CD4-positive, alpha-beta T cell treated with Interleukin-6 at 100 ng/mL for 8 hours (primary cell): ENCODE measurements around the gene TRIM72.
"Not testable (repeated sequence)": the region's sequence is repeated elsewhere in the genome, so short reads cannot be mapped to it uniquely, and the experiment has no call there.

Source experiments
- DNase-seq: peaks from one replicate; pipeline ENCODE4 v3.0.0-alpha.2; 2020; ENCODE audit warnings: mixed read lengths, low spot score

Gene TRIM72

DNA sequence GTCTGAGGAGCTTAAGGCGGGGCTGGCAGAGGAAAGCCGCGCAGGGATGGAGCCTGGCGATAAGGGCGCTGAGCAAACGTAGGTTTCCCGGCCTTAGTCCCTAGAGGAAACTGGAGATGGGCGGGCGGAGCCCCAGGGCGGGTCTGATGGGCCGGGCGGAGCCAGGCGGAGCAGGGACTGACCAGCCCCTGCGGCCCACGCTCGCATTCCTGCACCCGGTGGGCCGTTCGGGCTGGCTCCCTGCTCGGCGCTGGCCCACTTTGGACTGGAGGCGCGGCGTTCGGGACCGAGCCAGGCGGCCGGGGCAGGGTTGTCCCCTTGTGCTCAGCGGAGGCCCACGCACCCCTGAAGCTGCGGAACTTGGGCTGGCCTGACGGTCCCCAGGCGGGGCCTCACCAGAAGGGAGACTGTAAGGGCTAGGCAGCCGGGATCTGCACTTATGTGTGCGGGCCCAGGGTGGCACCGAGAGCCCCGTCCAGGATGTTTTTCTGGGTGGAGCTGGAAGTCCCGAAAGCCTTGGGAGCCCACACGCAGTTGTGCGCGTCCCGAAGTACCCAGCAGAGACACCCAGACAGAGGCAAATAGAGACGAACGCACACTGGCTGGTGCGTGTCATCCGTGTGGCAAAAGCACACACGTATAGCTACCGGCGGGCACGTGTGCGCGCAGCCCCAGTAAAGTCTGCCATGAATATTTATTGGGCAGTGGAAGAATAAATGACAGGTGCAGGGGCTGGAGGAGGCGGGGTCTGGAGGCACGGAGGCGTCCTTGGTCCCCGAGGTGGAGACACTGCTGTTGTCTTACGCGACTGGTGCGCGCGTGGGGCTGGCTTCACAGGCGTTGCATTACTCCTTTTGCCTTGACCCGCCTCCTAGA is 1.6 kb downstream of the TRIM72 start:
- no peak for DNase-seq

DNA sequence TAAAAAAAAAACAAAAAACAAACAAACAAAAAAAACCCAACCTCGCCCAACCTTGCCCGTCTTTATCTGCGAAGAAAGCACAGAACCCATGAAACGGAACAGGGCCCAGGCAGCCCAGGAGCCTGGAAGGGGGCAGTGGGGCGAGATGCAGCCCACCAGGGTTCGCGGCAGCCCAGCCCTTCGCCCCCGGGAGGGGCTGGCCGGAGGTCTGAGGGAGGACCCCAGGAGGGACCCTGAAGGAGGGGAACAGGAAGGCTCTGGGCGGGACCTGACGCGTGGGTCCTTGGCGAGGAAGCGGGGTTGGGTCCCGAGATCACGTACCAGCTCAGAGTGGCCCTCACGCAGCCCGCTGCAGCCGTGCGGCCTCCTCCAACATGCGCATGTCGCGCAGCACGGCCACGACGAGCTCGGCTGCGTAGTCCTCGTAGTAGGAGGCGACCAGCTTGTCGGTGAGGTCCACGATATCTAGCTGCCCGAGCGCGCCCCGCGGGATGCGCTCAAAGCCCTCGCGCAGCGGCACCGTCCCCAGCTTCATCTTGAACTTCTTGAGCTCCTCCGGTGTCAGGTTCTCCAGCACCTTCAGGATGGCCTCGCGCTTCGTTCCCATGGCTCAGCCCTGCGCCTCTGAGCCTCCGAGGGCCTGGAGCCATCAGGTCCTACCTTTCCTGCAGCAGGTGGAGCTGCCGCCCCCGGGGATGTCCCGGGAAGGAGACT is 2.7 kb downstream of the TRIM72 start, which contains the start of gene PYDC1:
Gene PYDC1, minus strand, starts transcription at position 714 of the 714 bp plus-strand sequence. Its CDS starts 107 bp downstream, at position 607.
- DNase-seq = no peak

DNA sequence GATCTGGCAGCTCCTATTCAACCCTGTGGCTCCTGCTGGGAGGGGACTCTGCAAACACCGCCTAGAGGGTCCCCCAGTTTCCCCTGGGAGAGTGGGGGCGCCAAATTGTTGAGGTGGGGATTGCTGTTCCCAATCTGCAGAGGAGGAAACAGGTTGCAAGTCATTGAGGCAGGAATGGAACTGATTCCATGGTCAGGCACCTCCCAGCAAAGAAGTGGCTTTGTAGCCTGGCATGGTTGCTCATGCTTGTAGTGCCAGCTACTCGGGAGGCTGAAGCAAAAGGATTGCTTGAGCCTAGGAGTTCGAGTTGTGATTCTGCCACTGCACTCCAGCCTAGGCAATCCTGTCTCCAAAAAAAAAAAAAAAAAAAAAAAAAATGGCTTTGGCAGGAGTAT is 3.2 kb downstream of the TRIM72 start:
- DNase-seq = no peak

DNA sequence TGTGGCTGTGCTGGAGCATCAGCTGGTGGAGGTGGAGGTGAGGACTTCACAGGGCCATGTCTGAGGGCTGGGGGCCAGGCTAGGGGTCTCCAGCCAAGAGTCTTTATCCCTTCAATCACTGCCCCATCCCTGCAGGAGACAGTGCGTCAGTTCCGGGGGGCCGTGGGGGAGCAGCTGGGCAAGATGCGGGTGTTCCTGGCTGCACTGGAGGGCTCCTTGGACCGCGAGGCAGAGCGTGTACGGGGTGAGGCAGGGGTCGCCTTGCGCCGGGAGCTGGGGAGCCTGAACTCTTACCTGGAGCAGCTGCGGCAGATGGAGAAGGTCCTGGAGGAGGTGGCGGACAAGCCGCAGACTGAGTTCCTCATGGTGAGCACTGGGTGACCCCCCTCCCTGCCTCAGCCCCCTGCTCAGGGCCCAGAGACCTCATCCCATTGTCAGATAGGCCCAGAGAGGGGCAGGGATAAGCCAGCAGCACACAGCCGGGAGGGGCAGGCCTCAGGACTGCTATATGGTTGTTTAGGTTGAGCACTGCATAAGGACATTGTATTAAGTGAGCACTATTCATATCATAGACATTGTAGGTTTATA is 5.3 kb downstream of the TRIM72 start:
- no peak for DNase-seq

DNA sequence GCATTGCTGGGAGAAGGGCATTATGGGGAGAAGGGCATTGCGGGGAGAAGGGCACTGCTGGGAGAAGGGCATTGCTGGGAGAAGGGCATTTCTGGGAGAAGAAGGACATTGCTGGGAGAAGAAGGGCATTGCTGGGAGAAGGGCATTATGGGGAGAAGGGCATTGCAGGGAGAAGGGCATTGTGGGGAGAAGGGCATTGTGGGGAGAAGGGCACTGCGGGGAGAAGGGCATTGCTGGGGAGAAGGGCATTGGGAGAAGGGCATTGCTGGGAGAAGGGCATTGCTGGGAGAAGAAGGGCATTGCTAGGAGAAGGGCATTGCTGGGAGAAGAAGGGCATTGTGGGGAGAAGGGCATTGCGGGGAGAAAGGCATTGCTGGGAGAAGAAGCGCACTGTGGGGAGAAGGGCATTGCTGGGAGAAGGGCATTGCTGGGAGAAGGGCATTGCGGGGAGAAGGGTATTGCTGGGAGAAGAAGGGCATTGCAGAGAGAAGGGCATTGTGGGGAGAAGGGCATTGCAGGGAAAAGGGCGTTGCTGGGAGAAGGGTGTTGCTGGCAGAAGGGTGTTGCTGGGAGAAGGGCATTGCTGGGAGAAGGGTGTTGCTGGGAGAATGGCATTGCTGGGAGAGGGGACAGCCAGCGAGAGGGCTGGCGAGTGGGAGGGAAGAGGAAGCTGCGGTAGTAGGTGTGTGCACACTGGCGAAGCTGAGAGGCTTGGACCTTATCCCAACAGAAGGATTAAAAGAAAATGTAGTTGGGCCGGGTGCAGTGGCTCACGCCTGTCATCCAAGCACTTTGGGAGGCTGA is 7.6 kb downstream of the TRIM72 start:
- DNase-seq = no peak

DNA sequence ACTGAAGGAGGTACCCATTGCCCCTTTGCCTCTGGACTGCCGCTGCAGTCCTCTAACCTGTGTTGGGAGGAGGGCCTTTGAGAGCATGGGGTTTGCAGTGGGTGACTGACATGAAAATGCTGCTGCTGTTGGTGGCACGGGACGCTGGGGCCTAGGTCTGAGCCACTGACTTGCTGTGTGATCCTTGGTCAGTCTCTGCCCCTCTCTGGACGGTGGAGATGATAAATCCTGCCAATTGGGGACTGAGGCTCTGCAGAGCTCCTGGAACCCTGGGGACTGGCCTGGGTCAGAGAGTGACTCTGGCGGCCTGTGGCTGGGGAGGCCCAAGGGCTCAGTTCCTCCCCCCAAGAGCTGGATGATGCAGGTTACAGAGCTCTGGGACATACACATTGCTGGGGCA is 9.1 kb downstream of the TRIM72 start:
- DNase-seq = no peak

DNA sequence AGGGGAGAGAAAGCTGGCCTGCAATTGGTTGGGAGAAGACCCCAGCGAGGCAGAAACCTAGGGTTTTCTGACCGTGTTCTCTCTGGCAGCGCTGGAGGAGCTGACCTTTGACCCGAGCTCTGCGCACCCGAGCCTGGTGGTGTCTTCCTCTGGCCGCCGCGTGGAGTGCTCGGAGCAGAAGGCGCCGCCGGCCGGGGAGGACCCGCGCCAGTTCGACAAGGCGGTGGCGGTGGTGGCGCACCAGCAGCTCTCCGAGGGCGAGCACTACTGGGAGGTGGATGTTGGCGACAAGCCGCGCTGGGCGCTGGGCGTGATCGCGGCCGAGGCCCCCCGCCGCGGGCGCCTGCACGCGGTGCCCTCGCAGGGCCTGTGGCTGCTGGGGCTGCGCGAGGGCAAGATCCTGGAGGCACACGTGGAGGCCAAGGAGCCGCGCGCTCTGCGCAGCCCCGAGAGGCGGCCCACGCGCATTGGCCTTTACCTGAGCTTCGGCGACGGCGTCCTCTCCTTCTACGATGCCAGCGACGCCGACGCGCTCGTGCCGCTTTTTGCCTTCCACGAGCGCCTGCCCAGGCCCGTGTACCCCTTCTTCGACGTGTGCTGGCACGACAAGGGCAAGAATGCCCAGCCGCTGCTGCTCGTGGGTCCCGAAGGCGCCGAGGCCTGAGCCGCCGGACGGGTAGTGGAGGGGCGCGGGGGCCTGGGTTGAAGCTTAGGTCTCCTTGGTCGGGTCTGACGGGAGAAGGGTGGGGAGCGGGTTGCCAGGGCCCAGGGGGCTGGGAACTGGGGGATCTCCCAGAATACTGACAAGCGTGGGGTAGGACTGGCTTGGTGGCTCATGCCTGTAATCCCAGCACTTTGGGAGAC is 10.4 kb downstream of the TRIM72 start:
- DNase-seq = no peak

DNA sequence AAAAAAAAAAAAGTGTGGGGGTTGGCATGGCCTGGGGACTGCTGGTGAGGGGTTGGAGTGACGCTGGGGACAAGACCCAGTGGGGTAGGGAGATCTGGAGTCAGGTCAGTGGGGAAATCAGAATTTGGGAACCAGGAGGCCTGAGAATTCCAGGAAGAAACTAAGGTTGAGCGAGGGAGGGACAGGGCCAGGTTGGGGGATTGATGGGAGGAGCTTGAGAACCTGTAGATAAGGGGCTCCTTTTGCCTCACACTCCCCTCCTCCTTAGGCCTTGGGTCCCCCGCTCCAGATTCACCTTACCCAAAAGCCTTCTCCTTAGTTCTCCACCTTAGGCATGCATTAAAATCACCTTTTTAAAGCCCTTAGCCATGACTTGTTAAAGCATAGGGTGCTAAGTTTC is 11.3 kb downstream of the TRIM72 start:
- DNase-seq = no peak

DNA sequence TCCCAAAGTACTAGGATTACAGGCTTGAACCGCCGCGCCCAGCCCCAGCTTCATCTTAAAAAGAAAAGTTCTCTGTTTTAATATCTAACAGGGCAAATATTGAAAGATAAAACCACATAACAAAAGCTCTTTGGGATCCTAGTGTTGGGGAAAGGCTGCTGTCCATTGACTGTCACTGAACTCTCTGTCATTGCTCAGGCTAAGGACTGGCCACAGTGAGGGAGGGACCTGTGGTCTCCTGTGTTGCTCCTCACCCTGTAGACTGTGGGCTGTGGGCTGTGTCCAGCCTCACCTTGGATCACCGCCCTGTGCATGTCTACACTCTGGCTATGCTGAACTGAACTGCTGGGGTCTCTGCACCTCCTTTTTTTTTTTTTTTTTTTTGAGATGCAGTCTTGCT is 14.3 kb downstream of the TRIM72 start:
- no peak for DNase-seq

DNA sequence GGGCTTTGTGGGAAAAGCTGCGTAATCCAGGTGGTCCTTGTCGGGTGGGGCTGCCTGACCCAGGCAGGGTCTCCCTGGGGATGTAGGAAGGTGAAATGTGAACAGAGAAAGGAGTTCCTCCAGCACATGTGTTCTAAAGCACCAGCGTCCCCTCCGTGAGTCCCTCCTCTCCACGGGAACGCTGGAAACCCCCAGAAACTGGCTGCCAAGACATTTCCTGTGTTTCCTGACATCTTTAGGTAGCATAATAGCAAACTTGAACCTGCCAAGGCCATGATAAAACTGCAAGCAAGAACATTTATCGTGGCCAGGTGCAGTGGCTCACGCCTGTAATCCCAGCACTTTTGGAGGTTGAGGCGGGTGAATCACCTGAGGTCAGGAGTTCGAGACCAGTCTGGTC is 15.6 kb downstream of the TRIM72 start:
- DNase-seq = no peak

DNA sequence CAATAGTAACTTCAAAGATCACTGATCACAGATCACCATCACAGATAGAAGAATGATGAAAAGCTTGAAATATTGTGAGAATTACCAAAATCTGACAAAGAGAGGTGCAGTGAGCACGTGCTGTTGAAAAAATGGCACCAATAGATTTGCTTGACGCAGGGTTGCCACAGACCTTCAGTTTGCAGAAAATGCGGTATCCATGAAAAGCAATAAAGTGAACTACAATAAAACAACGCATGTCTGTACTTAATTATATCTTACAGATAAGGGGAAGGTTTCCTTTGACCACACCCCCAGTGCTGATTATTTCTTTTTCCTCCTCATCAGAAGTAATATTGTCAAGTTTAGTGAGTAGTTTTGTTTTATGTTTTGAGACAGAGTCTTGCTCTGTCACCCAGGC is 24.1 kb downstream of the TRIM72 start:
- DNase-seq = no peak

DNA sequence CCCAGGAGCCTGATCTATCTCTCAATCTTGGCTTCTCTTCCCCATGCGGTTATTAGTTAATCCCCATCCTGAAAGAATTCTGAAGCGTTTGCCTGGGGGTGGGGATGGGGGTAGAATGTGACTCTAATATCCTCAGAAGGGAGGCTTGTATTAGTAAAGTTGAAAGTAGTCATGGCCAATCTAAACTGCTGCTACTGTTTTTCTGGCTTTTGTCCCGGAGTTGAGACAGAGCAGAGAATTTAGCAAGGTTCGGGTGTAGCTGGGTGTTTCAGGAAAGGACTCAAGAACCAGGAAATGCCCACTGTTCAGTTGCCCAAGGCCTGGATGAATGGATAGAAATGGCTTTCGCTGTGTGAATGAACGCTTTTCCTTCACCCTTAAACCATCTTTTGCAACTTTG is 28.3 kb downstream of the TRIM72 start:
- DNase-seq = no peak

DNA sequence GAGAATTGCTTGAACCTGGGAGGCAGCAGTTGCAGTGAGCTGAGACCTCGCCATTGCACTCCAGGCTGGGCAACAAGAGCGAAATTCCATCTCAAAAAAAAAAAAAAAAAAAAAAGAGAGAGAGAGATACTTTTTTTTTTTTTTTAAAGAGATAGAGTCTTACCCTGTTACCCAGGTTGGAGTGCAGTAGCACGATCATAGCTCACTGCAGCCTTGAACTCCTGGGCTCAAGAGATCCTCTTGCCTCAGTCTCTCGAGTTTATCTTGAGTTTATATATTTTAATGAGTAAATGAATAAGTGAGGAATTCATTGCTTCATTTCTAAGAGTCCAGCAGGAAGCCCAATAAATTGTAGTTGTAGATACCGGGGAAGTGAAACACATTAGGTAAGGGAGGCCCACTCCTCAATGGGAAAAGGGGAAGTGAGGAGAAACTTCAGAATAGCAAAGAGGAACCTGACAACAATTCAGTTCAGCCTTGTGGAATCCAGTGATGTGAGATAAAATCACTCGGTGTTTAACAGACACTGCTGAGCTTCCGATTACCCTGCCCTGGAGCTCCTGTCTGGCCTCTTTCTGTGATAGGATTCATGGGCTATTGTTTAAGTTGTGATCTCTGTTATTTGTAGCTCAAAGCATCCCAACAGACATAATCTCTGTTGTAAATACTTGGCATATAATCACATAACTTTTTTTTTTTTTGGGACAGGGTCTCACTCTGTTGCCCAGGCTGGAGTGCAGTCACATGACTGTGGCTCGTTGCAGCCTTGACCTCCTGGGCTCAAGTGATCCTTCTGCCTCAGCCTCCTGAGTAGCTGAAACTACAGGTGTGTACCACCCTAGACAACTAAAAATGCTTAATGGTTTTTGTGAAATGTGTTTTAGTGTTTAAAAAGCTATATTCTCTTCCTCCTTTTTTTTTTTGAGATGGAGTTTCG is 30.1 kb downstream of the TRIM72 start:
- DNase-seq = no peak

DNA sequence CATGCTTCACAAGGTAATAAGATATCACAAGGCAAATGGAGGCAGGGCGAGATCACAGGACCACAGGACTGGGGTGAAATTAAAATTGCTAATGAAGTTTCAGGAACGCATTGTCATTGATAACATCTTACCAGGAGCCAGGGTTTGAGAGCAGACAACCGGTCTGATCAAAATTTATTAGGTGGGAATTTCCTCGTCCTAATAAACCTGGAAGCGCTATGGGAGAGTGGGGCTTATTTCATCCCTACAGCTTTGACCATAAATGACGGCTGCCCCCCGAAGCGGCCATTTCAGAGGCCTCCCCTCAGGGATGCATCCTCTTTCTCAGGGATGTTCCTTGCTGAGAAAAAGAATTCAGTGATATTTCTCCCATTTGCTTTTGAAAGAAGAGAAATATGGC is 31.7 kb downstream of the TRIM72 start:
- not testable (repeated sequence) for DNase-seq

DNA sequence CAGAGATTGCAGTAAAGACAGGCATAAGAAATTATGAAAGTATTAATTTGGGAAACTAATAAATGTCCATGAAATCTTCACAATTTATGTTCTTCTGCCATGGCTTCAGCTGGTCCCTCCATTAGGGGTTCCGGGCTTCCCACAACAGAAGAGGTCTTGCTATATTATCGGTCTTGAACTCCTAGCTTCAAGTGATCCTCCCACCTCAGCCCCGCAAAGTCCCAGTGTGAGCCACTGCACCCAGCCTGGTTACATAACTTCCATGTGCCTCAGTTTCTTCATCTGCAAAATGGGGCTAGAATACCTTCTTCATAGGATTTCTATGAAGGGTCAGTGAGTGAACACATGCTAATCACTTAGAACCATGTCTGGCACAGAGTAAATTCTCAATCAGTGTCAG is 32.4 kb downstream of the TRIM72 start:
- DNase-seq = no peak

DNA sequence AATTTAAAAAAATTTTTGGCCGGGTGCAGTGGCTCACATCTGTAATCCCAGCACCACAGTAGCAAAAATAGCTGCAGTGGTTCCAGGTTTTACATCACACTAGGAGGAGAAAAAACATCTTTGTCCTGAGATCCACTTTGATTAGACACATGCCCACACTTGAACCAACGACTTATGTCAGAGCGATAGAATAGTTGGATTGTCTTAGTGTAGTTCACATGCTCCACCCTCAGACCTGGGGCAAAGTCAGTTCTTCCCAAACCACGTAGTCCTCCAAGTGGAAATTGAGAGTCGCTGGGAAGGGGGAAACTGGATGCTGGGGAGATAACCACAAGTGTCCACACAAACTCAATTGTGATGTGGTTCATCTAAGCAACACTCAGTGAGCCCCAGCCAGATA is 34.4 kb downstream of the TRIM72 start:
- DNase-seq = no peak

DNA sequence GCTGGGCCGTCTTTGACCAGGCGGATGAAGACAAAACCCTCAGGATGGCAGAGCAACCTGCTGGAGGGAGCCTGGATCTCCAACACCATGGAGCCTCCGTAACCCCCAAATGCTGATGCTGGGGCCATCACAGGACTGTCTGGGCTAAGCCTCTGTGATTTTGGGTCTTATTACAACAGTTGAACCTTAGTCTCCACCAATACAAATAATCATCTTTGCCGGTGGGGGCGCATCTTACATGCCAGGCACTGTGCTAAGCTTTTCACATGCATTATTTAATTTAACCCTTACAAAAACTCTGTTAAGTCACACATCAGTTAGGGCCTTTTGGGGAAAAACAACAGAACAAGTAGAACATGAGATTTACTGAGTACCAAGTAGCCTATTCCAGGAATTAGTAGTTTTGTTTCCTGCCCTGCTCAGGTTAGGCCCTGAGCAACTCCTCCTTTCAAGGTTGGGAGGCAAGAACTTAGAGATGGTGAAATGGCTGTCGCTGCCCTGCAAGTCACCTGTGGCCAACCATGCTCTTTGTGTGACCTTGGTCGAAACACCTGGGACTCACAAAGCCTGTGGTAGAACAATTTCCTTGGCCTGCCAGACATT is 37.0 kb downstream of the TRIM72 start:
- no peak for DNase-seq

DNA sequence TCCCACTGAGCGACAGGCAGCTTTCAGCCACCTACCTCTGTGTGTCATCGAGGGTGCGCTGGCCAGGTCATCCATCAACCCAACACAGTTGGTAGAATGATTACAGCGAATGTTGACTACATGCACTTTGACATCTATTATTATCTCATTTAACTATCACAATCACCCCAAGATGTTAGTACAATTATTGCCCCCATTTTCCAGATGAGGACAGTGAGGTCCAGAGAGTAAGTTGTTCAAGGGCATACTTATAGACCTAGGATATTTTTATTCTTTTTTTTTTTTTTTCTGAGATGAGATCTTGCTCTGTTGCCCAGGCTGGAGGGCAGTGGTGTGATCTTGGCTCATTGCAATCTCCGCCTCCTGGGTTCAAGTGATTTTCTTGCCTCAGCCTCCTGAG is 37.5 kb downstream of the TRIM72 start:
- no peak for DNase-seq

DNA sequence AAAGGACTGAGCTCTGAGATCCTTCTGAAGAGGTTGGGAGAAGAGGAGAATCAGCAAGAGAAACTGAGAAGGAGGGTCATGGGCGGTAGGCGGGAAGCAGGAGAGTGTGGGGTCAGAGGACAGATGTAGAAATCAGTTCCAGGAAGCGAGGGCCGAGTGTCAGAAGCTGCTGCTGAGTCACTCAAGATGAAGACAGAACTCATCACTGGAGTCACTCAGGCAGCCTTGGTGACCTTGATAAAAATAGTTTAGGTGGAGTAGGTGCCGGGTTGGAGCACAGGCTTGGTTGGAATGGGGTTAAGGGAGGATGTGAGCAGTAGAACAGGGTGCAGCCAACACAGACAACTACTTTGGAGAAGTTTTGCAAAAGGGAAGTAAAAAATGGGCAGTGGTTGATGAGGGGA is 39.7 kb downstream of the TRIM72 start:
- DNase-seq = no peak

DNA sequence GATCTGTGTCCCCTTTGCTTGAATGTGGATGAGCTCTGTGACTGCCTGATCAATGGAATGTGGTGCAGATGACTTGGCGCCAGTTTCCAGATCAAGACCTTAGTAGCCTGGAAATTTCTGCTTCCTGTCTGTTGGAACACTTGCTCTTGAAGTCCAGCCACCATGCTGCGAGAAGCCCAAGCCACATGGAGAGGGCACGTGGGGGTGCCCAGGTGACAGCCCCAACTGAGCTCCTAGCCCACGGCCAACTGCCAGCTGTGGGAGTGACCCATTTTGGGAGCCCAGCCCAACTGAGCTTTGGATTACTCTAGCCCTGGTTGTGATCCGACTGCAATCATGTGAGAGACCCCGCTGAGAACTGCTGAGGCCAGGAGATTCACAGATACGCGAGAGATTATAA is 42.5 kb downstream of the TRIM72 start:
- DNase-seq = no peak
